ENCODE data around the gene AP3B2.
"Not testable (repeated sequence)": the region's sequence is repeated elsewhere in the genome, so short reads cannot be mapped to it uniquely, and the experiment has no call there.

The AP3B2 gene, protein sequence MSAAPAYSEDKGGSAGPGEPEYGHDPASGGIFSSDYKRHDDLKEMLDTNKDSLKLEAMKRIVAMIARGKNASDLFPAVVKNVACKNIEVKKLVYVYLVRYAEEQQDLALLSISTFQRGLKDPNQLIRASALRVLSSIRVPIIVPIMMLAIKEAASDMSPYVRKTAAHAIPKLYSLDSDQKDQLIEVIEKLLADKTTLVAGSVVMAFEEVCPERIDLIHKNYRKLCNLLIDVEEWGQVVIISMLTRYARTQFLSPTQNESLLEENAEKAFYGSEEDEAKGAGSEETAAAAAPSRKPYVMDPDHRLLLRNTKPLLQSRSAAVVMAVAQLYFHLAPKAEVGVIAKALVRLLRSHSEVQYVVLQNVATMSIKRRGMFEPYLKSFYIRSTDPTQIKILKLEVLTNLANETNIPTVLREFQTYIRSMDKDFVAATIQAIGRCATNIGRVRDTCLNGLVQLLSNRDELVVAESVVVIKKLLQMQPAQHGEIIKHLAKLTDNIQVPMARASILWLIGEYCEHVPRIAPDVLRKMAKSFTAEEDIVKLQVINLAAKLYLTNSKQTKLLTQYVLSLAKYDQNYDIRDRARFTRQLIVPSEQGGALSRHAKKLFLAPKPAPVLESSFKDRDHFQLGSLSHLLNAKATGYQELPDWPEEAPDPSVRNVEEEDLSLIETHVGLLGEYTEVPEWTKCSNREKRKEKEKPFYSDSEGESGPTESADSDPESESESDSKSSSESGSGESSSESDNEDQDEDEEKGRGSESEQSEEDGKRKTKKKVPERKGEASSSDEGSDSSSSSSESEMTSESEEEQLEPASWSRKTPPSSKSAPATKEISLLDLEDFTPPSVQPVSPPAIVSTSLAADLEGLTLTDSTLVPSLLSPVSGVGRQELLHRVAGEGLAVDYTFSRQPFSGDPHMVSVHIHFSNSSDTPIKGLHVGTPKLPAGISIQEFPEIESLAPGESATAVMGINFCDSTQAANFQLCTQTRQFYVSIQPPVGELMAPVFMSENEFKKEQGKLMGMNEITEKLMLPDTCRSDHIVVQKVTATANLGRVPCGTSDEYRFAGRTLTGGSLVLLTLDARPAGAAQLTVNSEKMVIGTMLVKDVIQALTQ

DNA sequence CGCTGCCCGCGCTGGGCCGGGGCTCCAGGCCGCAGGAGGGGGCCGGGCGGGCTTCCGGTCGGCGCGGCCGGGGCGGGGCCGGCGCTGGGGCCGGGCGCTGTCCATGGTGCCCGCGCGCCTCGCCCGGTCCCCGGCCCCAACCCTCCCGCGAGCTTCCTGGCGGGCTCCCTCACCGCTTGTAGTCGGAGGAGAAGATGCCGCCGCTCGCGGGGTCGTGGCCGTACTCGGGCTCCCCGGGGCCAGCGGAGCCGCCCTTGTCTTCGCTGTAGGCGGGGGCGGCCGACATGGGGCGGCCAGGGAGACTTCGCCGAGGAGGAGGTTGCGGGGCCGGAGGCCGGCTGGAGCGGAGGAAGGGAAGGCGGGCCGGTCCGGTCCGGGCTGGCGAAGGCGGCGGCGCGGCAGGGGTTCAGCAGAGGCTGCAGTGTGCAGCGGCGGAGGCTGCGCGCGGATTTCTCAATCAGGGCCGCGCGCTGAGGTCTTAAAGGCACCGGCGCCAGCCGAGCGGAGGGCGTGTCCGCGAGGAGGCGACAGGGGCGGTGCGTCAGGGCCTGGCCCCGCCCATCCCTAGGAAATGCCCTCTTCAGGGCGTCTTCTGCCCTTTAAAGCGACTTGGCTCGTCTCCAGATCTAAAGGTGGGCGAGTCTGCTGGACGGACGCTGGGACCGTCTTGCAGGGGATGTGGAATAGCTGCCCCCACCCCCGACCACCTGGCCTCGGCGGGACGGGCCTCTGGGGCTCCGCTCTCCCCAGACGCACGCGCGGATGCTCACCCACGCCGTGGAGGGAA is at the start of gene AP3B2:
Gene AP3B2, minus strand, starts transcription at position 455 of the 787 bp plus-strand sequence. Its CDS starts 169 bp downstream, at position 286.
- peak; percentile 66 for DNase-seq

DNA sequence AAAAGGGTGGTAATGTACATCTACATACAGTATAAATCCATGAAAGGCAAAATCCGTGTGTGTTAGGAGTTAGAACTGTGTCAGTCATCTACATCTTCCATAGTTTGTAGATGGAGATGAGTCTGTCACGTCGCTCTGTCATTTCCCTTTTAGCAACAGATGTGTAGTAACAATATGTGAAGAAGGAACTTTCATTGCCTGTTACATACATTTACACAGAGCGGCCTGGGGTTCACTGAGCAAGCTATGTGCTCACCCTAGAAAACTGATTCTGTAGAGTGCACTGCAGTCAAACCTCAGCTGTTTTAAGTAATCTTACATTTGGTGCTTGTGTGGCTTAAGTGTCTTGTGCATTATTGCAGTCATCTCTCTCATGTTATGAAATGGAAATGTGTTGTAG is 41.6 kb upstream of the AP3B2 start:
- DNase-seq = no peak

DNA sequence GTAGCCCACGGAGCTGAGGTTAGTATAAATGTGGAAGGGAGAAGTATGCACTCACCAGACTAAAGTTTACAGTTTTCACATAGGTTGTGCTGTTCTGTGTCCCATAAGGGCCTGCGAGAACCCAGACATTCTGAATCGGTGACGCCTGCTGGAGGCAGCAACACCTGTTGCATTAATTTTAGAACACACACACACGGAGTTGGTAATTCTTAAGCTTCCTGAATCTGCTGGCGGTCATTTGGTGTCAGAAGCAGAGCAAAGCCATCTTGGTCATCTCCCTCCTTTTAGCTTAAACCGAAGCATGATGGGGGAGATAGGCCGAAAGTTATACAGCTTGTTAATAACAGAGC is 41.1 kb upstream of the AP3B2 start:
- no peak for DNase-seq

DNA sequence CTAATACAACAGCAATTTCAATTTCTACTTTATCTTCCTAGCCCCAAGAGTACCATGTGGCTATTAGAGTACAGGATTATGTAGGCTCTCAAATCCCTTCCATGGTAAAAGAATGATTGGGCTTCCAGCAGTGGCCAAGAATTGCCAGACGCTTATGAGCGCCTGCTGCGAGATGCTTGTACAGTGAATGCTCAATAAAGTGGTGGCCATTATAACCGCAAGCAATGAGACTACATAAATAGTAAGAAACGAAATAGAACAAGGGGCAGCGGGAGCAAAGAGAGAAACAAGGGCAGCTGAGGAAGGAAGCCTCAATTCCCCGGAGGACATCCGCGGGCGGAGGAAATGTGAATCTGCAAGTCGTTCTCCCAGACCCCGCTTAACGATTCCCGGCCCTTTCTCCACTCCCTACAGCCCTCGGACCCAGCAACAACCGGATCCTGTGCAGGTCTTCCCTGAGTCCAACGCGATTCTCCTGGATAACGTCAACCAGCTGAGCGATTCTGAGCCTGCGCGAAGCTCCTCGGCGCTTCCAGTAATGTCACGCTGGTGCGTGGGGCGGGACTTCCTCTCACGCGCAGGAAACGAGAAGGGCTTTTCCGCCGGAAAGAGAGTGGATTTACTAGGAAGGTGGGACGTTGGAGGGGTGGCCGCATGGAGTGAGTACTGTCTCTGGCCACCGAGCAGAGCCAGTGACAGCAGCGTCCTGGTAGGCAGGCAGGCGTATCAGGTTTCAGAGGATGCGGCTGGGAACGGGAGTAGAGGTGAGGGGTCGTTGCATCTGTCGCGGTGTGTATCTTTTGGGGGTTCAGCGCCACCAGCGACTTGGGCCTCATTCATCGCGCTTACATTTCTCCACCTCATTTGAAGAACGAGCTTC is 40.5 kb upstream of the AP3B2 start:
- peak; percentile 83 for DNase-seq

DNA sequence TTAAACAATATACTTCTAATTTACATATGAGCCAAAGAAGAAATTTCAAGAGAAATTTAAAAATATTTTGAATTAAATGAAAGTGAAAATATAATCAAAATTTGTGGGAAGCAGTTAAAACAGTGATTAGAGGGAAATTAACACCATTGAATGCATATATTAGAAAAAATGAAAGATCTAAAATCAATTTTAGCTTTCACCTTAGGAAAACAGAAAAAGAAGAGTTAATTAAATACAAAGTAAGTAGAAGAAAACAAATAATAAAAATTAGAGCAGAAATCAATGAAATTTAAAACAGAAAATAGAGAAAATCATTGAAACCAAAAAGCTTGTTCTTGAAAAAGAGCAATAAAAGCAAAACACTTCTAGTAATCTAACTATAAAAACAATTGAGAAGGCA is 38.6 kb upstream of the AP3B2 start:
- no peak for DNase-seq

DNA sequence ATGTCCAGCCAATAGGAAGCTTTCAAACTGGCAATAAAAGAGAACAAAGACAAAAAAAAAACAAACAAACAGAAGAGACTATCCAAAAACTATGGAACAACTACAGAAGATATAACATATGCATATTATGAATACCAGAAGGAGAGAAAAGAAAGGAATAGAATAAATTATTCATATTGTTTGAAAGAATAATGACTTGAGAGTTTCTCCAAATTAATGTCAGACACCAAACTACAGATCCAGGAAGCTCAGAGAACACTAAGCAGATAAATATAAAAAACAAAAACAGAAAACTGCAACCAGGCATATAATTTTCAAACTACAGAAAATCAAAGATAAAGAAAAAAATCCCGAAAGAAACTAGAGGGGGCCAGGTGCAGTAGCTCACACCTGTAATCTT is 34.1 kb upstream of the AP3B2 start:
- no peak for DNase-seq

DNA sequence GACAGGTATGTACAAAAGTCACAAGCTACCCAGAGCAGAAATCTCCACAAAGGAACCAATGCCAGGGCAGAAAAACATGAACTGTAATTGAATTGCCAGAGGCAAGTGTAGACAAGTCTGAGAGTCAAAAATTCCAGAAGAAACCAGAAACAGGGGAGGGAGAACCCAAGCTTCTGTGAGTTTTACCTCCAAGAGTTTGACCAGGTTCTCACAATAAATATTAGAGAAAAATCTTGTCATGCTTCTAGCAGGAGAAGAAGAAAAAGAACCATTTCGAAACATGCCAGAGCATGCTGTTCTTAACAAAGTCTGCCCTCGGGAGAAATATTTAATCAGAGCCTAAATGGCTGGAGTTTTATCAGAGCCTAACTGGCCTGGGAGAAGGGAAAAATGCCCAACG is 32.5 kb upstream of the AP3B2 start:
- DNase-seq = no peak

DNA sequence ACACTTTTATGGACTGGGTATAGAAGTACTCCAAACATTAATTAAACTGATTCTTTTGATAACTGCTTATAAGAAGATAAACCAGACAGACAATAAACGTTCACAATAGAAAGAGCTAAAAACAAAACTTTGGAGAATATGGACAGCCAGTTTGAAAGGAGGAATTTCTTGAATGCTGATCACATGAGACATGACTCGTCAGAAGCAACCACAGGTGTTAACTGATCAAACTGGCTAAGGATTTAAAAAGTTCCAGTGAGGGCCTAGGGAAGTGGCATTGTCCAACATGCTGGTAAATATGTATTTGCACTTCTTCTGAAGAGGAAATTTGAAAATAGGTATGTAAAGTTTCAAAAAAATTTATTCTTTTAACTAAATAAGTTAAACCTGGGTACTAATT is 29.4 kb upstream of the AP3B2 start:
- no peak for DNase-seq

DNA sequence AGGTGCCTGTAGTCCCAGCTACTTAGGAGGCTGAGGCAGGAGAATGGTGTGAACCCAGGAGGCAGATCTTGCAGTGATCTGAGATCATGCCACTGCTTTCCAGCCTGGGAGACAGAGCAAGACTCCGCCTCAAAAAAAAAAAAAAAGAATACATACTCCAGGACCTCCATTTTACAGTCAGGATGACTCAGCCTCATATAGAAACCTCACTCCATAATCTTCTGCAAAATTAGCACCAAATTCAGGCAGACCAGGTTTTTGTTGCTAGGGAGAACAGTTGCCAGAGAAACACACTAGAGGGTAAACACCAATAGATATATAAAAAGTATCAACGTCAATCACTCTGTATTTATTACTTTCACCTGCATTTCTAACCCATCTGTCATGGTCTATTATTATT is 28.3 kb upstream of the AP3B2 start:
- DNase-seq = no peak

DNA sequence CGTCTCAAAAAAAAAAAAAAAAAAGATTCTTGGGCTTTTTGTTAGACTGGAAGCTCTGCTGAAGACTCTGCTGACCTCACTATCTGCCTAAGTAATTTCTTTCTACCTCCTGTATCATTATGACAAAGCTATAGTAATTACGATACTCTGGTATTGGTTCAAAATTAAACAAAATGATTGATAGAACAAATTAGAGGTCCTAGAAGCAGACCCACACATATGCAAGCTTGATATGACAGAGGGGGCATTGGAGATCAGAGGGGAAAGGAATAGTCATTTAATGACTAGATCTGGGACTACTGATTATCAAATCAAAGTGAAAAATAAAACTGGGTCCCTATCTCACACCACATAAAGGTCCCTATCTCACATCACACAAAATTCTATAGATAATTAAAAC is 21.9 kb upstream of the AP3B2 start:
- no peak for DNase-seq

DNA sequence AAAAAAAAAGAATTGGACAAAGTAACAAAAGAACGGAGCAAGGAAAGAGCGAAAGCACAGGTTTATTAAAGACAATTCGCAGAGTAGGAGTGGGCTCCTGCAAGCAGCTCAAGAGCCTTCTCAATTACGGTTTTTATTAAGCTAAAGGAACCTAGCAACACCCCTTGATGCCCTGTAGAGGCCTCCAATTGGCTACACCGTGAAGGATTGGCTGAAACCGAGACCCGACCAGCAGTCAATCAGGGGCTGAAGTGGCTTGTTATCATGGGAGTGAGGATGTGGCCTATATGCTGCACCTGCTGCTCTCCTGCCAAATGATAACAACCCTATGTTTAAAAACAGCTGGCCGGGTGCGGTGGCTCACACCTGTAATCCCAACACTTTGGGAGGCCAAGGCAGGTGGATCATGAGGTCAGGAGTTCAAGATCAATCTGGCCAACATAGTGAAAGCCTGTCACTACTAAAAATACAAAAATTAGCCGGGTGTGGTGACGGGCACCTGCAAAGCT is 20.4 kb upstream of the AP3B2 start:
- DNase-seq = peak; percentile 72

DNA sequence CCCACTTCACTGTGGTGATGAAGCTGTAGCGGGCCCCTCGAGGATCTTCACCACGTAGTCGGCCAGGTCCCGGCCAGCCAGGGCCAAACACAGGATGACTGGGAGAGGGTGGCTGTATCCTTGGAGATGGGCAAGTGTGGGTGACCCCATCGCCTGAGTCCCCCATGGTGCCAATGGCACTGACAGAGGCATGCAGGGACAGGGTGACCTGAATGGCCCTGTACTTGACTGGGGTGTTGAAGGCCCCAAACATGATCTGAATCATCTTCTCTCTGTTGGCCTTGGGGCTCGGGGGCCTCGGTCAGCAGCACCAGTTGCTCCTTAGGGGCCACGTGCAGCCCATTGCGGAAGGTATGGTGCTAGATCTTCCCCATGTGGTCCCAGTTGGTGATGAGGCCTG is 17.1 kb upstream of the AP3B2 start:
- no peak for DNase-seq

DNA sequence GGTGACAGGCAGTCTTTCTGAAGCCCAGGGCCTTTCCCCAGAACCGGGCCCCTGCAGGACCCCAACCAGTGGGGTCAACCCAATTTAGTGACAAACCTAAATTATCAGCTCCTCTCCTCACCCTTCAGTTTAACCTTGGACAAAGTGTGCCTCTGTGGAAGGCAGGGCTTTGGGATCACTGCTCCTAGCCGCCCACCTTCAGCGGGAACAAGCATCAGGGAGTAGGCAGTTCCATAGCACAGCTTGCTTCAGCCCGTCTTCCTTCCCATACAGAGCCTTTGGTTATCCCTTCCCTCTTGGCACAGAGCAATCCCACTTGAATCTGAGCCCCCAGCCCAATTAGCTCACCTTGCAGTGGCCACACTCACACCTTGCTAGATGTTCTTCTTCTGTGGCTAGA is 5.3 kb upstream of the AP3B2 start:
- no peak for DNase-seq

DNA sequence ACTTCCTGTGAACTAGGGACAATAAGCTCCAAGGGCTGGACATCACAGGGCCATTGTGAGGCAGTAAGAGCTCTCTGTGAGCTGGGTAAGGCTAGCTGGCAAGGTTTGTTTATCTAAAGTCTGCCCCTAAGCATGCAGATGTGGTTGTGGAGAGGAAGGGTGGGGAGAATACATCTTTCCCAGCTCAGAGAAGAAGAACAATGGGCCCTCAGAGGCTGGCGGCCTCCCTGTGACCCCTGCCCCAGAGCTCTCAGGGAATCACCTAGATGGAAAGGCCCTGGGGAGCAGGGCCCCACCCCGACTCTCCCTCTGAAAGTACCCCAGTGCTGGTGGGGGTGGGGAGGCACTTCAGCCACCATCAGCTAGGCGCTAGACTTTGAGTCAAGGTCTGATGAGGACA is 4.3 kb upstream of the AP3B2 start:
- no peak for DNase-seq

DNA sequence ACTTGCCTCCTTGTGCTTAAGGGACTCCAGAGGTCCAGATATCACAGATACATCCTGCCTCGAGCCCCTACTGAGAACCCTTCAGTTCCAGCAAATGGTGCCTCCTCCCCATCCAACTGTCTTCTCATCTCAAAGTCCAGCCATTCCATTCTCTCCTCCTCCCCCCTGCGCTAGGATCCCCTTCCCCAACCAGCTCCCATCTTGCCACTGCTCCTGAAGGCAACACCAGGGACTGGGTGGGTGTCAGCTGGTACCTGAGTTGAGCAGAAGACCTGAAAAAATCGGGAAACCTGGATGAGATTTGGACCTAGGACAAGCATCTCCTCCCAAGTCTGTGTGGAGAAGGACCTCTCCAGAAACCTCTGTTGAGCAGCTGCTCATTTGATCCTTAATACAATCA is 2.4 kb upstream of the AP3B2 start:
- DNase-seq = no peak

DNA sequence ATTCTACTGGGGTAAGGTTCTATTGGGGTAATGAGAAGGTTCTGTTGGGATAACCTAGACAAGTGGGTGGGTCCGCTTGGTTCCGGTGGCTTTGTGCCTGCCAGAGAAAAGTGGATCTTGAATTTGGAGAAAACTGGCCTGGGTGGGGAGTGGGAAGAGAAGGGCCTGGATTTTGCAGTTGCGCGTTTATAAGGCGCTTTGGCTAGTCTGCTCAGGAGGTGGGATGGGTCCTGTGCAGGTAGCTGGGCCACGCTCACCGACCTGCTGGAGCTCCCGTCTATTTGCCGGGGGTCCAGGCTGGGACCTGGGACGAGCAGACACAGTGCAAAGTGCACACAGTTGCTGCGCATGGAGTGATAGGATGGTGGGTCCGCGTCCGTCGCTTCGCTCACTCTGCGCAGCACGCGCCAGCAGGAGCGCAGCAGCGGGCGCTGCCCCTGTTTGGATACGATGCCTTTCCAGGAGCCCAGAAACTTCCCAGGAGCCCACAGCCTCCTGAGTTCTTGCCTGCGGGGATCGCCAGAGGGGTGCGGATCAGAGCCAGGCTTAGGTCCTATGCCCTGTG is 1.3 kb upstream of the AP3B2 start:
- no peak for DNase-seq

DNA sequence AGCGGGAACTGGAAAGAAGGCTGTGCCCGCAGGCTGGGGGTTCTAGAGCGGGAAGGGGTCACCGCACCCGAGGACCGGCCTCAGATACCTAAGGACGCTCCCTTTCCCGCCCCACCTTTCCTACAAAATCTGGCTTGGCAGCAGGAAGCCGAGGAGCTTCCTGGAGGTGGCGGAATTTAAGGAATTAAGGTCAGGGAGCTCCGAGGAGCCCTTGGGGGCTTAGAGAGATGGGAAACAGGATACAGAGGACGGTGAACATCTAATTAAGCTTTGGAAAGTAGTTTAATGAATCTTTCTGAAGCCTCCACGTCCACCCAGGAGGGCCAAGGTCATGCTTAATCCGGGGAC is 507 bp upstream of the AP3B2 start:
- DNase-seq = no peak

DNA sequence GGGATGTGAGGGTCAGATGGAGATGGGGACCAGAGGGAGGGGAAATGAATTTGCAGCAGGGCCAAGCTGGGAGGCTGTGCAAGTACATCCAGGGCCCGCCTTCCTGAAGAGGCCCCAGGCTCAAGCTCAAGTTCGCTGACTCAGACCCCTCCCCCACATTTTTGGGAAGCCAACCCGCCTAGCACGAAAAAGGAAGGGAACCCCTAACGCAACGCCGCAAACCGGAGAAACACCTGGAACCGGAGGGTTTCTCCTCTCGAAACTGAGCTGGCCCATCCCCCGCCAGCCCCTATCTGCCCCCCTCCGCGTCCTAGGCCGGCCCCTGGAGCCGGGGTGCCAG is 624 bp downstream of the AP3B2 start:
- no peak for DNase-seq

DNA sequence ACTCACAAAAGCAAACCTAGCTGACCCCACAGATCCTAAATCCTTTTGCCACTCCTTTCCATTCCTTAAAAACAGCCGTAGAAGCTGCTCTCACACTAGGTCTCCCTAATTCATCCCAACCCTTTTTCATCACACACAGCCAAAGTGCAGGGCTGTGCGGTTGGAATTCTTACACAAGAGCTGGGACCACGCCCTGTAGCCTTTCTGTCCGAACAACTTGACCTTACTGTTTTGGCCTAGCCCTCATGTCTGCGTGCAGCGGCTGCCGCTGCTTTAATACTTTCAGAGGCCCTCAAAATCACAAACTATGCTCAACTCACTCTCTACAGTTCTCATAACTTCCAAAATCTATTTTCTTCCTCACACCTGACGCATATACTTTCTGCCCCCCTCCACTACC is 3.8 kb downstream of the AP3B2 start:
- not testable (repeated sequence) for DNase-seq

DNA sequence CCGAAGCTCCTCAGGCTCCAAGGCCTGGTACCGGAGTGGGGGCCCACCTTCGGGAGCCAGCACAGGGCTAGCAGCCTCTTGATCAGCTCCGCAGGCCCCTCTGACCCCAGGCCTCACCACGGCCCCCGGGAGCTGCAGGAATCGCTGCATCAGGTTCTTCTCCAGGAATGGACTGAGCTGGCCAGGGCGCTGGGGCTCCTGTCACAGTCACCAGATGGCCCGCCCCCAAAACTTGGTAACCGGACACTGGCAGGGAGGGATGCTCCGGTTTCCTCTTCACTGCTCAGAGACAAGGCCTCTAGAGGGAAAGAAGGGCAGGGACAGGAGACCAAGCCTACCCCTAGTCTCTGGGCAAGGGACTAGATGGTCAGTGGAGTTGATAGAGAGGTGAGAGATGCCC is 9.9 kb downstream of the AP3B2 start:
- DNase-seq = no peak

DNA sequence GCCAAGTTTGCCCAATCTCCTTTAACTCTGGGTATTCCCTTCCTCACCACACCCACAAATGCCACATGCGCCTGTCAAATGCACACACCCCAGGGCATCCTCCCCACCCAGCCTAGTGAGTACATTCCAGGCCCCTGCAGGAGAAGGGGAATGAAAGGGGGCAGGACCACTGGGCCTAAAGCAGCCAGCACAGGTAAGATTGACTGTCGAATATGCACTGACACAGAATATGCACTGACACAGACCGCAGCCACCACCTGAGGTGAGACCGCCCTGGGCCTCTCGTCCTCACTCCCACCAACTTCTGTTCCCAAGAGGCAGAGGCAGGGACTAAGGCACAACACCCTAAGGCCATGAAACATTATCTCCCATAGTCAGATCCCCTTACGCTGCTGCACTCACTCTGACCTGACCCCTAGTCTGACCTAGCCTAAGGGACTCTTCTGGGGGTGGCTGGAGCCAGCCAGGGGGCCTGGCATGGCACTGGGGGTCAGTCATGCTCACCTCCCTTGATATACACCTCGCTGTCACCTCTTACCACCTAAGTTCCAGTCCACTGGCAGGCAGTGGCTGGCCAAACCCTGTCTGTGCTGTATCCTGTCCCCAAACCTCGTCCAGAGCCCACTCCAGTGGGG is 10.8 kb downstream of the AP3B2 start:
- no peak for DNase-seq

All from NCI-H510A treated with DMSO at 0.1 percent for 48 hours (cell line).